Upper lobe of right lung (tissue), 1 donor: ENCODE measurements around the gene RAB11FIP4. TPM values are rescaled to one million over a fixed set of nuclear protein-coding genes. Genes with fewer than 3 reads are reported as not detected.

Source experiments
- ATAC-seq: fragments of 200-7000 bp; cut with Tn5 transposase; one replicate; pipeline ENCODE4 v1.9.1; 2020; ENCODE audit warnings: mild to moderate bottlenecking, moderate library complexity
- DNase-seq: peaks from one replicate; pipeline ENCODE4 v3.0.0-alpha.2; 2020
- H3K27ac ChIP-seq: fragments of 200-600 bp; one replicate; pipeline ENCODE4 v1.8.0; 2022
- H3K27me3 ChIP-seq: fragments of 200-600 bp; one replicate; pipeline ENCODE4 v1.8.0; 2022; ENCODE audit warnings: mild to moderate bottlenecking
- H3K36me3 ChIP-seq: fragments of 200-600 bp; one replicate; pipeline ENCODE4 v1.8.0; 2022
- H3K4me1 ChIP-seq: fragments of 200-600 bp; one replicate; pipeline ENCODE4 v1.8.0; 2022
- H3K4me3 ChIP-seq: fragments of 200-600 bp; one replicate; pipeline ENCODE4 v1.8.0; 2022; ENCODE audit warnings: mild to moderate bottlenecking
- H3K9me3 ChIP-seq: fragments of 200-600 bp; one replicate; pipeline ENCODE4 v1.8.0; 2022
- CTCF ChIP-seq: fragments of 200-600 bp; IDR thresholded peaks from one replicate; pipeline ENCODE4 v1.8.0; 2022; ENCODE audit warnings: antibody characterized with exemption
- intact Hi-C: fragments of 100-400 bp; cut with DNase I; formaldehyde crosslinking; loops from one replicate; pipeline ENCODE4 v1.11.0; 2022
- total RNA-seq: library from RNA; stranded (reverse); fragmentation: NEBNext Ultra II Directional; extraction: Animal tissue kit (Norgen Biotek cat#: 25700); gene quantifications from one replicate; pipeline ENCODE4 v1.2.1, GENCODE V29; 2021
- donor health status: DM: no; HTN: yes; CAD: no; lungs with severe emphysema.

RAB11FIP4 gene
- total RNA-seq, 1 donor from 2014 or later: 13.5 TPM

- no peaks in the 10 kb centered on the region for H3K27me3 ChIP-seq
- peak overlapping the region; percentile 59 for H3K27ac ChIP-seq
- no peaks in the 10 kb centered on the region for H3K9me3 ChIP-seq
- peak overlapping the region; percentile 68 for H3K4me3 ChIP-seq
- peaks cover 23% of the 10 kb centered on the region for H3K4me1 ChIP-seq
- no peak for TF ChIP-seq CTCF
- intact Hi-C loops: no loop called here
- H3K36me3 ChIP-seq: no peaks in the 10 kb centered on the region
- DNase-seq (no peak), ATAC-seq (no peak)
These were observed 95.7 kb downstream of the RAB11FIP4 start for GRCh38 chr17:31487063-31487647.

GRCh38 chr17:31487648-31488263 lies 96.3 kb downstream of the RAB11FIP4 start:
- TF ChIP-seq CTCF: no peak
- H3K27ac ChIP-seq: peak overlapping the region; percentile 82
- DNase-seq: peak; percentile 97

GRCh38 chr17:31488264-31488981 lies 96.9 kb downstream of the RAB11FIP4 start:
- intact Hi-C loops: no loop called here
- peak; percentile 83 for DNase-seq
- no peak for TF ChIP-seq CTCF
- no peaks in the 10 kb centered on the region for H3K36me3 ChIP-seq
- peak overlapping the region; percentile 68 for H3K4me3 ChIP-seq
- ATAC-seq: peak; percentile 13
- H3K9me3 ChIP-seq: no peaks in the 10 kb centered on the region
- H3K27ac ChIP-seq: peak overlapping the region; percentile 82
- H3K4me1 ChIP-seq: peaks cover 35% of the 10 kb centered on the region
- H3K27me3 ChIP-seq: no peaks in the 10 kb centered on the region

More at GRCh38 chr17:31487648-31488263, 96.3 kb downstream of the RAB11FIP4 start:
- ATAC-seq: peak; percentile 94
- H3K4me1 ChIP-seq: peaks cover 29% of the 10 kb centered on the region
- H3K36me3 ChIP-seq: no peaks in the 10 kb centered on the region
- intact Hi-C loops: no loop called here
- H3K27me3 ChIP-seq: no peaks in the 10 kb centered on the region
- H3K4me3 ChIP-seq: peak overlapping the region; percentile 68
- no peaks in the 10 kb centered on the region for H3K9me3 ChIP-seq

DNA sequence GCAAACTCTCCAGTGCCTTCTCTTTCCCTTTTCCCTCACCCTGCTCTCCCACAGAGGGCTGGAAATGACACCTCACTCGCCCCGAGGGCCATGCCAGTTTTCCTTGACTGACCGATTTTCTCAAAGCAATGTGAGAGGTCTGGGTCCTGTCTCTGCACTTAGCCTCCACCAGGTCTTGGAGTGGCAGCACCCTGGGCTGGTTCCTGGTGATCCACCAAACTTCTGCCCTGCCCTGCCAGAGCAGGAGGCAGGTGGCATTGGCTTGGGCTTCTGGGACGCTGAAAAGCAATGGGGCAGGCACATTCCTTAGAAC lies 97.5 kb downstream of the RAB11FIP4 start:
- H3K4me1 ChIP-seq: peaks cover 40% of the 10 kb centered on the region
- H3K4me3 ChIP-seq: peak overlapping the region; percentile 68
- no peak for ATAC-seq
- no peaks in the 10 kb centered on the region for H3K9me3 ChIP-seq
- DNase-seq: no peak
- H3K27ac ChIP-seq: peak overlapping the region; percentile 82
- H3K36me3 ChIP-seq: no peaks in the 10 kb centered on the region
- no peaks in the 10 kb centered on the region for H3K27me3 ChIP-seq
- TF ChIP-seq CTCF: no peak
- intact Hi-C loops: no loop called here

- Histone ChIP-seq H3K9me3 (no peaks in the 10 kb centered on the region), H3K4me1 (peaks cover 40% of the 10 kb centered on the region), H3K27me3 (no peaks in the 10 kb centered on the region), H3K36me3 (no peaks in the 10 kb centered on the region), H3K27ac (peak overlapping the region; percentile 82), H3K4me3 (peak overlapping the region; percentile 68)
- DNase-seq (peak; percentile 80), ATAC-seq (peak; percentile 31)
- TF ChIP-seq CTCF: no peak
- intact Hi-C loops: no loop called here
These were observed 98.0 kb downstream of the RAB11FIP4 start for GRCh38 chr17:31489295-31490018.
